T-helper 2 cell (primary cell): Measurements from ENCODE around the gene ARPC2.

Experiments
- DNase-seq, 5 experiments: peaks; one replicate each; pipeline versions ENCODE4 v3.0.0 to v3.0.0-alpha.2; 2012 to 2022

The ARPC2 gene

GRCh38 chr2:218291318-218292047 lies 74.5 kb downstream of the ARPC2 start:
- no peak for DNase-seq

GRCh38 chr2:218292048-218293014 lies 75.3 kb downstream of the ARPC2 start, which contains the start of gene TMBIM1:
TSS of gene TMBIM1 (minus strand) at chr2:218292503. CDS start at chr2:218282141, 10,362 bp downstream.
- peak; percentile 63 to 82 (median 72) for DNase-seq

DNA sequence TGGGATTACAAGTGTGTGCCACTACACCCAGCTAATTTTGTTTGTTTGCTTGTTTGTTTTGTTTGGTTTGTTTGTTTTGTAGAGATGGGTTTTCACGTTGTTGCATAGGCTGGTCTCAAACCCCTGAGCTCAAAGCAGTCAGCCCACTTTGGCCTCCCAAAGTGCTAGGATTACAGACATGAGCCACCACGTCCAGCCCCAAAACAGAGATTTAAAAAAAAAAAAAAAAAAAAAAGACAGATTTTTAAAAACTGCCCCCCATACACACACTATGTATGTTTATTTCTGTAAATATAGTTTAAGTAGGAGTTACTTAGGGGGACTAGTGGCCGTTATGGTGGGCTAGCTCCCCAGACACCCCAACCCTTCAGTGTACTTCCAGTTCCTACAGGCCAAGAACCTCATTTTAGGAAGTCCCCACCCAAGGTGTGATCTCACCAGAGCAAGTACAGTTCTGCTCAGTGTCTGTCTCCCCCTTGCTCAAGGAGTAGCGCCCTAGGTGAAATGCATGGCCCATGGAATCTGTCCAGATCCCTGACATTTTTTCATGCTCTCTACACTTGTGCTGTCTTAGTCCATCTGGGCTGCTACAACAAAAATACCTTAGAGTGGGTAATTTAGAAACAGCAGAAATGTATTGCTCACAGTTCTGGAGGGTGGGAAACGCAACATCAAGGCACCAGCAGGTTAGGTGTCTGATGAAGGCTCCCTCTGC lies 76.9 kb downstream of the ARPC2 start:
- no peak for DNase-seq

DNA sequence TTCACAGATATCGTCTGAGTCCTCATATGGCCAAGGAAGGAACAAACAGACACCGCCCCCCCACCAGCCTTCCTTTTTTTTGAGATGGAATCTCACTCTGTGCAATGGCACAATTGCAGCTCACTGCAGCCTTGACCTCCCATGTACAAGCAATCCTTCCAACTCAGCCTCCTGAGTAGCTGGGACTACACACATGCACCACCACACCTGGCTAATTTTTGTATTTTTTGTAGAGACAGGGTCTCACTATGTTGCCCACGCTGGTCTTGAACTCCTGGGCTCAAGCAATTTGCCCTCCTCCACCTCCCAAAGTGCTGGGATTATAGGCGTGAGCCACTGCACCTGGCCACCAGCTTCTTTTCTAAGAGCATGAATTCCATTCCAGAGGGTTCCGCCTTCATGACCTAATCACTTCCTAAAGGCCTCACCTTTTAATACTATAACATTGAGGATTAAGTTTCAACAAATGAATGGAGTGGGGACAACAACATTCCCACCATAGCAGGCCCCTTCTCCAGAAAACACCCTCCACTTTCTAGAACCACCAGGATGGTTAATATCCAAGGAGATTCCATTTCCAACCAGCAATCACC lies 77.5 kb downstream of the ARPC2 start:
- no peak for DNase-seq

GRCh38 chr2:218295029-218295428 lies 78.0 kb downstream of the ARPC2 start:
- peak in 1 of 5 experiments; percentile 67 for DNase-seq

- no peak for DNase-seq
Measured at GRCh38 chr2:218296200-218296599, 79.2 kb downstream of the ARPC2 start.

- DNase-seq: no peak
Measured at GRCh38 chr2:218296847-218297246, 79.9 kb downstream of the ARPC2 start.

DNA sequence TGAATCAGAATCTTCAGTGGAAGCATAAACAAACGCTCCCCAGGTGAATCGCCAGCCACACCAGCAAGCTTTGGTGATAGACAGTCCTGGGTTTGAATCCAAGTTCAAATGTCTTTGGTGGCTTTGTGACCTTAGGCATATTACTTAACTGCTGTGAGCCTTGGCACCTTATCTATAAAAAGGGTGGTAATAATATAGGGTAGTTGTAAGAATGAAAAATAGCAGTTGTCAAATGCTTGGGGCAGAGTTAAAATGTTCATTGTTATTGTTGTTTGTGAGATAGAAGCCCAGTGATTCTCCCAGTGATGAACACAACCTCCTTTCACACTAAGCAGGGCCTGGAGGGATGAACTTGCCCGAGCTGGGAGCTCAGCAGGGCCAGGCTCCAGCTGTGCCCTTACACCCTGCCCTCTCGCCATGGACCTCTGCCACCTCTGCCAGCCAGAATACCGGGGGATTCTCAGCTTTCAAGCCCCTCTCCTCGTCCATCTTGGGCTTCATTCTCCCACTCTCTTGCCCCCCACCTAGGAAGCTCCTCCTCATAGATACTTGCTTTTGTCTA lies 81.4 kb downstream of the ARPC2 start:
- no peak for DNase-seq

- DNase-seq: no peak
Measured at GRCh38 chr2:218300141-218300540, 83.2 kb downstream of the ARPC2 start.

GRCh38 chr2:218301176-218301819 lies 84.3 kb downstream of the ARPC2 start:
- peak; percentile 49 to 88 (median 76) for DNase-seq
